ENCODE results near the gene PNPLA8.

Gene PNPLA8

GRCh38 chr7:108464743-108465142, 61.2 kb downstream of the PNPLA8 start:
- DNase-seq: no peak

- DNase-seq: no peak
Observed at GRCh38 chr7:108463613-108464012, 62.3 kb downstream of the PNPLA8 start.

- DNase-seq: no peak
Observed at GRCh38 chr7:108461840-108462239, 64.1 kb downstream of the PNPLA8 start.

GRCh38 chr7:108460964-108461363, 65.0 kb downstream of the PNPLA8 start:
- DNase-seq: no peak

GRCh38 chr7:108459922-108460551, 65.9 kb downstream of the PNPLA8 start:
- no peak for DNase-seq

- no peak for DNase-seq
Observed at GRCh38 chr7:108457871-108458270, 68.1 kb downstream of the PNPLA8 start.

- no peak for DNase-seq
Observed at GRCh38 chr7:108456845-108457540, 68.9 kb downstream of the PNPLA8 start.

GRCh38 chr7:108455998-108456677, 69.8 kb downstream of the PNPLA8 start, which contains the start of gene NRCAM:
Gene NRCAM, minus strand, starts transcription at chr7:108456436. Its CDS starts 216,372 bp downstream, at chr7:108240064.
- no peak for DNase-seq

- no peak for DNase-seq
Observed at GRCh38 chr7:108455551-108455997, 70.4 kb downstream of the PNPLA8 start.

GRCh38 chr7:108454674-108455550, 71.0 kb downstream of the PNPLA8 start:
- DNase-seq: no peak

- DNase-seq: no peak
Observed at GRCh38 chr7:108454317-108454673, 71.6 kb downstream of the PNPLA8 start.

- DNase-seq: no peak
Observed at GRCh38 chr7:108453320-108453719, 72.6 kb downstream of the PNPLA8 start.

- no peak for DNase-seq
Observed at GRCh38 chr7:108452707-108453106, 73.2 kb downstream of the PNPLA8 start.

GRCh38 chr7:108451296-108451848, 74.6 kb downstream of the PNPLA8 start:
- no peak for DNase-seq

GRCh38 chr7:108450160-108450559, 75.8 kb downstream of the PNPLA8 start:
- DNase-seq: no peak

GRCh38 chr7:108449521-108449920, 76.4 kb downstream of the PNPLA8 start:
- no peak for DNase-seq

GRCh38 chr7:108448584-108449505, 77.1 kb downstream of the PNPLA8 start:
- no peak for DNase-seq

GRCh38 chr7:108442039-108442568, 83.8 kb downstream of the PNPLA8 start:
- DNase-seq: peak; percentile 9

GRCh38 chr7:108441392-108441955, 84.5 kb downstream of the PNPLA8 start:
- DNase-seq: no peak

- DNase-seq: no peak
Observed at GRCh38 chr7:108440613-108441012, 85.3 kb downstream of the PNPLA8 start.

- DNase-seq: no peak
Observed at GRCh38 chr7:108436906-108437305, 89.0 kb downstream of the PNPLA8 start.

Measured in activated T-cell treated with anti-CD3 and anti-CD28 coated beads for 4 hours (primary cell).